Left hindlimb (tissue), 1 donor: ENCODE measurements around the gene POLE2.
A peak's percentile ranks its signal among the peaks of the same experiment; 100 is the strongest.
"Not testable (repeated sequence)": the region's sequence is repeated elsewhere in the genome, so short reads cannot be mapped to it uniquely, and the experiment has no call there.

ENCODE experiments used
- DNase-seq: peaks from one replicate; pipeline ENCODE4 v3.0.0-alpha.2; 2018

The POLE2 gene

DNA sequence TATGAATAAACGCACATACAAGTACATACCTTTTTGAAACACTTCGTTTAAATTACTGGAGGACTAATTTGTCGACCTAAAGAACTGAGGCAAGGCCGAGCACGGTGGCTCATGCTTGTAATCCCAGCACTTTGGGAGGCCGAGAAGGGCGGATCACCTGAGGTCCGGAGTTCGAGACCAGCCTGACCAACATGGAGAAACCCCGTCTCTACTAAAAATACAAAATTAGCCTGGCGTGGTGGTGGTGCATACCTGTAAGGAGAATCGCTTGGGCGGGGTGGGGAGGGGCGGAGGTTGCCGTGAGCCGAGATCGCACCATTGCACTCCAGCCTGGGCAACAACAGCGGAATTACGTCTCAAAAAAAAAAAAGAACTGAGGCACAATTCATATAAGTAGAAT, 68.7 kb downstream of the POLE2 start:
- DNase-seq: not testable (repeated sequence)

DNA sequence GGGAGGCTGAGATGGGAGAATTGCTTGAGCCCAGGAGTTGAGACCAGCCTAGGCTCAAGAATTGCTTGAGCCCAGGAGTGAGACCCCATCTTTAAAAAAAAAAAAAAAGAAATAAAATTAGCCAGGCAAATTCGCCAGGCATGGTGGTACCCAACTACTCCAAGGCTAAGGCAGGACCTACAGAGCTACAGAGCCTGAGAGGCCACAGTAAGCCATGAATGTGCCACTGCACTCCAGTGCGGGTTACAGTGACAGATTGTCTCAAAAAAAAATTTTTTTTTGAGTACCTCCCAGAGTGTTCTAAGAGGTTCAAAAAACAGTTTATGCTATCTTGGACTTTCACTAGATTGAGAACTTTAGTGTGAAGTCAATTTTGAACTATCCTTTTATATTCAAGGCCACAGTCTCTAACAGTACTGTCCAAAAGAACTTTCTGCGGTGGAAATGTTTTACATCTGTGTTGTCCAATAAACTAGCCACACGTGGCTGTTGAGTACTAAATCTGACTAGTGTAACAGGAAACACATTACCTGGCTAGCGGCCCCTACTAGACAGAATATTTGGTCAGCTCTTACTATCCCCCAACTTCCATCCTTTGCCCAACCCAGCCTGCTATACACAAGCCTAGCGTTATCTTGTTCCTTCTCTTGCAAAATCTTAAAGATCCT, 70.0 kb downstream of the POLE2 start:
- DNase-seq: no peak

DNA sequence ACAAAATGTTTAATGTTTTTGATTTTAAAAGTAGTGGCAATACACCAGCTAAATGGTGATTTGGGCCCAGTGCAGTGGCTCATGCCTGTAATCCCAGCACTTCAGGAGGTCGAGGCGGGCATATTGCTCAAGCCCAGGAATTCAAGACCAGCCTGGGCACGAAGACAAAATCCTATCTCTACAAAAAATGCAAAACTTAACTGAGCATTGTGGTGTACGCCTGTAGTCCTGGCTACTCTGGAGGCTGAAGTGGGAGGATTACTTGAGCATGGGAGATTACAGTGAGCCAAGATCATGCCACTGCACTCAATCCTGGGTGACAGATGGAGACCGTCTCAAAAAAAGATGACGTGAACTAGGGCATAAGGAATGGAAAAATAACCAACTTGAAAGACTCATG, 72.2 kb downstream of the POLE2 start:
- no peak for DNase-seq

DNA sequence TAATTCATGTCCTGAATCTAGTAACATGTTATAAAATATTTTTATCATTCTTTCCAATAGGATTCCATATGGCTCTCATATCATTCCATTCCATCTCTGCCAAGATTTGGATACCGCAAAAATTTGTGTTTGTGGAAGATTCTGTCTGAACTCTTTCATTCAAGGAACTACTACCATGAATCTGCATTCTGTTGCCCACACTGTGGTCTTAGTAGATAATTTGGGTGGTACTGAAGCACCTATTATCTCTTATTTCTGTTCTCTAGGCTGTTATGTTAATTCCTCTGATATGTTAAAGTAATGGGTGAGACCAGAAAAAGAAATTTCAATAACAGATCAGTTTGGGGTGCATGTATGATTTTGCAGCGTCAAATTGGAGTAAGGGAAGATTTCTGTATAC, 73.8 kb downstream of the POLE2 start:
- no peak for DNase-seq

DNA sequence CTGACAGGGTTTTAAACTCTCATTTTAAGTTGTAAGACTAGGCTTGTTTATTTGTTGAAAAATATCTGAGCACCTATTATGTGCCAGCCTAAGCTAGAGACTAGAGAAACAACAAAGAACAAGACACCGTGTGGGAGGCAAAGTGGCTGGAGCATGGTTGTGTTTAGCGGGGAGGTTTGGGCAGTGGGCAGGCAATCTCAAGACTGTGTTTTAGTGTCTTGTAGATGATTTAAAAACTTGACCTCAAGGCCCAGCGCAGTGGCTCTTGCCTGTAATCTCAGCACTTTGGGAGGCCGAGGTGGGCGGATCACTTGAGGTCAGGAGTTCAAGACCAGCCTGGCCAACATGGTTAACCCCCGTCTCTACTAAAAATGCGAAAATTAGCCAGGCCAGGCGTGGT, 75.3 kb downstream of the POLE2 start:
- DNase-seq: no peak

DNA sequence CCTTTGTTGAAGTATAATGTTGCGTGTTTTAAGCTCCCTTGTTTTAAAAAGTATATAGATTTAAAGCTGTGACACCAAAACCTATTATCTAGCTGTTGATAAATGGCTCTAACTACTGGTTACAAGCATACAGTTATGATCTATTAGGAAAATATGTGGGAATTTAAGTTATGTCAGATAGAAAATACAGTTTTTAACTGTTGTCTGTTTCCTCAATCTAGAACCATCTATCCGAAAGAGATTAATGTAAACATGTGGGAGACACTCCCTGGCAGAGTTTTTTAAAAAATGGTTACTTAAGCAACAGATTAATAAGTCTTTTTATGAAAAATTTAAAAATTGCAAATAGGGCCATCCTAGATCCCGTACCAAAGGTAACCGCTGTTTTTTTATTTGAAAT, 75.8 kb downstream of the POLE2 start:
- DNase-seq: no peak

DNA sequence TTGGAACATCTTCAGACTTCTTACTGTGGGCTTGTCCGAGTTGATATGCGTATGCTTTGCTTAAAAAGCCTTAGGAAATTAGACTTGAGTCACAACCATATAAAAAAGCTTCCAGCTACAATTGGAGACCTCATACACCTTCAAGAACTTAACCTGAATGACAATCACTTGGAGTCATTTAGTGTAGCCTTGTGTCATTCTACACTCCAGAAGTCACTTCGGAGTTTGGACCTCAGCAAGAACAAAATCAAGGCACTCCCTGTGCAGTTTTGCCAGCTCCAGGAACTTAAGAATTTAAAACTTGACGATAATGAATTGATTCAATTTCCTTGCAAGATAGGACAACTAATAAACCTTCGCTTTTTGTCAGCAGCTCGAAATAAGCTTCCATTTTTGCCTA, 80.4 kb downstream of the POLE2 start:
- DNase-seq: no peak

DNA sequence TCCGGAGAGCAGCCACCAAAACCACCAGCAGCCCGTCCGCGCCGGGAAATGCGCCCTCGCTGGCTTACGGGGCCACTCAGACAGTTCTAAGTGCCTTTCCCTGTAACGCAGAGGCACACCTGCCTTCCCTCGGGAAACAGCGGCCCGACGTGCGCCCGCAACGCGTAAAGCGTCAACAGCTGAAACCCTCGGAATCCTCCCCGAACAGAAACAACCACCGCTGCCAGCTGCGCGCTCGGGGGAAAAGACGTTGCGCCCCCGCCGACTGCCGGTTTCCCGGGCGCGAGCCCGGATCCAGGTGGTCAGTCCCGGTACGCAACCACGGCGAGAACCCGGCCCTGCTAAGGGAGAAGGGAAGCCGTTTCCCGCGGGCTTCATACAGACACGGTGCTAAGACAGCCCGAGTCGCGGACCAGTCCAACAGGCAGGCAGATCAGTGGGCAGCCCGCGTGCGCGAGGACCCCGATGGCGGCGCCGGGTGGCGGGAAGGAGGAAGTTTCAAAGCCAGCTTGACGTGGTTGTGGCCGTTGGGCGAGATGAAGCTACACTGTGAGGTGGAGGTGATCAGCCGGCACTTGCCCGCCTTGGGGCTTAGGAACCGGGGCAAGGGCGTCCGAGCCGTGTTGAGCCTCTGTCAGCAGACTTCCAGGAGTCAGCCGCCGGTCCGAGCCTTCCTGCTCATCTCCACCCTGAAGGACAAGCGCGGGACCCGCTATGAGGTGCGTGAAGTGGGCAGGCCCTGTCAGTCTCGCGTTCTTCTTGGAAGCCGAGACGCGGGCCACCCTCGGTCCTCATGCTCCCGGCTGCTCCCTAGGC, 89.3 kb downstream of the POLE2 start, which contains the start of gene LRR1:
Gene LRR1, plus strand, starts transcription at position 456 of the 816 bp plus-strand sequence. Its CDS starts 81 bp downstream, at position 537.
- DNase-seq: peak; percentile 92

DNA sequence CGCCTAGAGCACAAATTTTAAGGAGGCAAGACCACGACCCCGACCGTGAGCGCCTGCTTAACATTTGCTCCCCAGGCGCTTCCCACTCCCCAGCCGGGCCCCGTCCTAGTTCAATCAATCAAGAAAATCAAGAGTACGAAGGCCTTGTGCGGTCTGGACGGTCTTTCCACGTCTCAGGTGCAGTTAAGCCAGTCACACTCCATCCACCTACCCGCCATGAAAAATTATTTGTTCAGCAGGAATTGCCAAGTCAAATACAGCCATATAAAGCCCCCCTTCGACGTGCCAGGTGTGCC, 89.9 kb downstream of the POLE2 start:
- no peak for DNase-seq

DNA sequence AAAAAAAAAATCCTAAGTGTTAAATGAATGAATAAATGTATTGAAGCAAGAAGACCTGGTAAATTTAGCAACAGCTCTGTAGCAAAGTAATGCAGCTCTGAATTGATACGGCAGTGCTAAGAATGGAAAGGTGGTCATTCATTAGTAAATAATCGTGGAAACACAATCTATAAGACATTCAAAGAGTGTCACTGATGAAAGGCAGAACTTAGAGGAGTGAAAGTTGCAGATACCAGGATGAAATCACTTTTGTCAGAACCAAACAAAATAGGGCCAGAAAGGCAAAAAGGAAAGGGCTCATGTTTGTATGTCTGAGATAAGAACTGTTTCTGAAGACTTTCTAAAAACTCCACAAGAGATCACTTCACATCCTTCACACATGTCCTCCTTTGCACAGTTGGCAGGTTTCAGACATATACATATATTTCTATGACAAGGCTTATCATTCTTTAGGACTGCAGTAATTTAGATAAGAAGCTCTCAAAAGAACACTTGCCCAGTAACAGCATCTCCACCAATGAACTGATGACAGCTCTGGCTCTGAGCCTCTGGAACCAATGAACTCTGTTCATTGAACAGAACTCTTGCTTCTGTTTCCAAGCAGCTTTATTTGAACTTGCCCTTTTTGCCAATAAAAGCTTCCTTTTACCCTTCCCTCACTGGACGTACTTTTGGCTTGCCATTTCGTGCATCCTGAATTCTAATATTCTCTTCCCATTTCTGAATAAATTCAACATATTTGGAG, 93.5 kb downstream of the POLE2 start:
- no peak for DNase-seq
